Non-pigmented ciliary epithelial cell (primary cell): ENCODE results near the gene ZNF608.

Source experiments
- DNase-seq: peaks from one replicate; pipeline ENCODE4 v3.0.0-alpha.2; 2010; ENCODE audit warnings: low read depth

The ZNF608 gene

GRCh38 chr5:124714910-124715309 is 31.5 kb downstream of the ZNF608 start:
- no peak for DNase-seq

DNA sequence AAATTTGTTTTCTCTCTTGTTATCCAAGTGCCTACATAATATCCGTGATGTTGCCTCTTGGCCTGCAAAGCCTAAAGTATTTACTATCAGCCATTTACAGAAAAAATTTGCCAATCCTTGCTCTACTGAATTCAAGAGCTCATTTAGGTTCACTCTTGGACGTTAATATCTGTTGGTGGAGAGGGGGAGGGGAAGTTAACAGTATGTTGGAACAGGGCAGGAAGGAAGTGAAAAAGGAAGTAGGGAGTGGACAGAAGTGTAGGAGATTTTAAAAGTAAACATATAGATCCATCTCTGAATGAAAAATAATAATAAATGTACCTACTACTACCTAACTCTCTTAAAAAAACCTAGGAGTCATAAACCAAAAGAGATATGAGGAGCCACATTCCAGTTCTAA is 32.8 kb downstream of the ZNF608 start:
- no peak for DNase-seq

DNA sequence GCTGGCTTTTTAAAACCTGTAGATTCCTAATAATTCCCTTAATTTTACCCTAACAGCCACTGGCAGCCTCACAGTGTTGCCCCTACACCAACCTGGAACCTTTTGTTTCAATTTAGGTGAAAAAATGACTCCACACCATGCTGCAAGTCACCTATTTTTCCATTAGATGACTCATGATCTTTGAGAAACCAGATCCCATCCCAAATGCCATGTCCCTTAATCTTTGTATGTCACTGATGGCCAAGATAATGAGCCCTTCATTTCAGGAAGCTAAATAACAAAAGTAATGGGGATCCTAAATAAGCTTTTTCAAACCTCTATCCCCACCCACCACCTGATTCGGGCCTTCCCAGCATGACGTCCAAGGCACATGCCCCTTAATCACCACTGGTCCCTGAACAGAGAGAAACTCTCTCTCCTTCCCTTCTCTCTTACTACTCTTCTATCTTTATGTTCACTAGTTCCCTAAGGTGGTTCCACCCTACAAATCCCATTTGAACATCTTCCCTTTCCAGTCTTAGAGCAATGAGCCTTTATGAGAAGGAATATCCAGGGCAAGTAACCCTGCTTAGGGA is 33.6 kb downstream of the ZNF608 start:
- DNase-seq: no peak

DNA sequence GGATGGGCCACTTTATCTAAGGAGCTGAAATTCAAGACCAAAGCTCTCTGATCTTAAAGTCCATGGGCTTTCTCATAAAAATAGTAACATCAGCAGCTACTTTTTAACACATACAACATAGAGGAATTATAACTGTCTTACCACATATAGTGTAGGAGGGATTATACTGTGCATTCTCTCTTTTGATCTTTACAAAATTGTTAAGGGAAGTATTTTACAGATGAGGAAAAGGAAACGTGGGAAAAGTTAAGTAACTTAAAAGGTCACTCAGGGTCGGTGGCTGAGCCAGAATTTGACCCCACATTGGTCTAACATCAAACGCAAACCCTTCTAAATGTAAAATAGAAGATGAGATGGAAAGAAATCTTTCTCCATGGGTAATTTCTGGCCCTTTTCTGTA is 38.4 kb downstream of the ZNF608 start:
- DNase-seq: no peak

DNA sequence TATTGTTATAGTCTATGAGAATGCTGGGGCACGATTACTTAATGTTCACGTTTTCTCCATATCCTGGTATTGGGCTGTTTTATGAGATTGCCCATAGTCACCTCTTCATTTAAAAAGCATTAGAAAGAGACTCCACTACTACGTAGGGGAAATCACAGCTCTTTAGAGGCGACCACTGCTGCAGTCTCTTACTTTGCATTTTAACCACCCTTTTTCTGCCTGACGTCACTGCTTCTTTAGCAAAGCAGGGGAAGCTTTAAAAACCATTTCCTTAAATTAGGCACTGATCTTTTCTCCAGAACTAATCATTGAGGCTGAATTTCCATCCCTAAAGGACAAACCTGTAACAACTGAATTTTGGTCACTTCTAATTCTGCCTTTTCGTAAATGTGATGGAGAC is 38.9 kb downstream of the ZNF608 start:
- DNase-seq: no peak

DNA sequence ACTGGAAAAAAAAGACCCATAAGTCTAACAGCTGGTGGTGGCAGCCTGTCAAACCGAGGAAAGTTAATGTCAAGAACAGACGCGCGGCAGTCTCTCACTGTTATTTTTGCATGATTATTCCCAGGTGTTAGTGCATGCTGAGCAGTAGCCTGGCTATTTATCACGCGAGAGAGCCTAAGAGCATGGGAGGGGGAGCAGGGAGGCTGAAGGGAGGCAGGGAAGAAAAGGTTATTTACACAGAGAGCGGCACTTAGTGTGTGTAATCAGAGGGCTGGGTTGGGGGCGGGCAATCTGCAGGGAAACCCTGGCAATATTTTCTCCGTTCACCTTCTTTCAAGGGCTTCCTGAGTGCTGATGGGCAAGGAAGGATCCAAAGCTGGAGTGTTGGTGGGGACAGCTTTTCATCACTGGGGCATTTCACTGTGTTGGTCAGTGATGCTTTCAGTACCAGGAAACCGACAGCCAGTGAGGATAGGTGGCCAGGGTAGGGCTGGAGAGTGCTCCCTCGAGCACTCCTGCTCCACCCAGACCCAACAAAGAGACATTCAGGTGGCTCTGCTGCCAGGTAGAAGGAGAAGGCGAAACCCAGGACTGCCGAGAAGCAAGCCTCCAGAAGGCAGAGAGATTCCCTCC is 39.6 kb downstream of the ZNF608 start:
- no peak for DNase-seq

GRCh38 chr5:124706051-124706450 is 40.4 kb downstream of the ZNF608 start:
- no peak for DNase-seq

GRCh38 chr5:124705577-124705976 is 40.9 kb downstream of the ZNF608 start:
- no peak for DNase-seq

- no peak for DNase-seq
These were observed 41.7 kb downstream of the ZNF608 start for GRCh38 chr5:124704594-124705284.

DNA sequence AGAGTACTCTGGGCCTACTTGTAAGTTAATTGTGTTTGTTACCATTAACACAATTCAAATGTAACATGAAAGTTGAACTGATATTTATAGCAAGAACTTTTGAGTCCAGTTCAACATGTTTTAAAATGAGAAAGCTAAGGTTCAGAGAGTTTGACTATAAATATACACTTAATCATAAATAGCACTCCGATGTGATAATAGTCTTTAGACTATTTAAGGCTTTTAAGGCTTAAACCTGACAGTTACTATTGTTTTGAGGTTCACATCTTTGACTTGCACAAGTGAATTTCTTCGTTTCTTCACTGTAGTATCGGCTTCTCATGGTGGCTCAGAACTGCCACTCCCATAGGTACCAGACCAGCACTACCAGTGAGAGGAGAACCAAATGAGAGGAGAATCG is 42.4 kb downstream of the ZNF608 start:
- DNase-seq: no peak

GRCh38 chr5:124702525-124702924 is 43.9 kb downstream of the ZNF608 start:
- no peak for DNase-seq

DNA sequence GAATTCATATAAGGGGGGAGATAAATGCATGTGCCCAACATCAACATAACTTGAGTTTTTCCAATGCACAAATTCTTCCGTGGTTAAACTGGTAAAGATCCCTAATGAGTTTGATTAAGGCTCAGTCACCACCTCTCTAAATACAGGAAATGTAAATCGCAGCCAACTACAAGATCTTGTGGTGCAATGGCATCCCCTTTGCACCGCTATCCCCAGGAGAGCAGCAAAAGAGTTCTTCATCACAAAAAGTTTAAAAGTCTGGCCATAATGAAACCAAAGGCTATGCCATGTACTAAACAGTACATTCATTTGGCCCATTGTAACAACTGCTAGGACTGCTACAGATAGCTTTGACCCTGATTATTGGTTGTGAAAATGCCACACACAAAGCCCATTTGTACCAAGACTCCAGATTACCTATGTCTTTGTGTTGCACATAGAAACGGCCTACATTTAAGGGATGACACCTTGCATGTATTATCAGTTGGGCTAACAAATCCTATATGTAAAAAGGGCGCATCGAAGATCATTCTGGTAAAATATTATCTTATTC is 44.5 kb downstream of the ZNF608 start:
- DNase-seq: no peak

- no peak for DNase-seq
These were observed 45.4 kb downstream of the ZNF608 start for GRCh38 chr5:124701016-124701415.

GRCh38 chr5:124700333-124700732 is 46.1 kb downstream of the ZNF608 start:
- no peak for DNase-seq

- no peak for DNase-seq
These were observed 47.7 kb downstream of the ZNF608 start for GRCh38 chr5:124698770-124699169.

DNA sequence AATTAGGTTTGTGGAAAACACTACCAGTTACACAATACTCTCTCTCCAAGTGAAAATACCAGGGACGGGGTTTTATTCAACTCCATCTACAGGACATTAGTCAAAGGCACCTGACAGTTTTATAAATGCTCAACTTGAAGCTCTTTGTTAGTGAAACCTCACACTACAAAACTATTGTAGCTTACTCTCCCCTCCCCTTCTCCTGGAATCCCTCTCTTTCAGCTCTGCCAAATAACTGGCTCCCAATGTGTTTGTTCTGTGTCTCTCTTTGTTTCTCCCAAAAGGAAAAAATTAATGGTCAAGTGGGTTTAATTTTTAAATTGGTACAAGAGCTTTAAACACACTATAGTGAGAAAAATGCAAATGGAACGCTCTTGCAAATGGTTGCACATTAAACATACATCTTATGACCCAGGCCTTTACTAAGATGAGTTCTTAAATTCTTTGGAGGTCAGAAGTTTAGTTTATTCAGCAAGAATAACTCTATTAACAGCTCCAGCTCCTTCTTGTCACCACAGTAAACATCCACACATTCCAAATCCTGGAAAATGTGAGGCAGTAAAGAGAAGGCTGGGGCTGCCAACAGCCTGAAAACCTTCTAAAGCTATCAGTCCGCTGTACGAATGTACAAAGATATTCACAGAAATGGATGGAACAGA is 48.4 kb downstream of the ZNF608 start:
- DNase-seq: no peak

DNA sequence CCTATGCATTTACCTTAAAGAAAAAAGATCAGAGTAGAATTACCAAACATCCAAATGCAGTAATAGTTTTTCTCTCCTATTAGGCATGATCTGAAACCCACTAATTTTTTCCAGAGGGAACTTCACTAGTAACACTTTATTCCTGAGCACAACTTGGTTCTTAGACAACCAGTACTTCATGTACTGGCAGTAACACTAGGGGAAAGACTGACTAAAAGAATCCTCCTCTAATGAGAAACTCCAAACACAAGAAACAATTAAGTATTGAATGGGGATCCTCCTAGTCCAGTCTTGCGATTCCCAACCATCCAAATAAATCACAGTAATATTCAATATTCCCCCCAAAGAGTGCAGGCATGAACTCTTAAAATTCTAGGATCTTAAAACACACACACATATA is 48.9 kb downstream of the ZNF608 start:
- no peak for DNase-seq

- no peak for DNase-seq
These were observed 49.5 kb downstream of the ZNF608 start for GRCh38 chr5:124696898-124697297.
